H1 (cell line): ENCODE results near the gene HOXA13. TPM values are rescaled to one million over a fixed set of nuclear protein-coding genes. Genes with fewer than 3 reads are reported as not detected.
A peak's percentile ranks its signal among the peaks of the same experiment; 100 is the strongest.

Experiments
- CTCF ChIA-PET: fragments of 300-600 bp; sonication (Branson Sonifier 250); formaldehyde crosslinking; loops from one replicate; lab custom pipeline; 2021; ENCODE audit not compliant: partially characterized antibody; lab: Charles Lee
- POLR2A ChIA-PET: fragments of 300-600 bp; sonication (Branson Sonifier 250); formaldehyde crosslinking; loops from one replicate; lab custom pipeline; 2021; ENCODE audit warnings: inconsistent platforms; ENCODE audit not compliant: partially characterized antibody; lab: Charles Lee
- DNase-seq, 2 experiments: peaks; one replicate each; pipeline versions ENCODE4 v3.0.0 to v3.0.0-alpha.2; 2010 to 2022; ENCODE audit warnings: low spot score in 2 of 2, low read depth in 1 of 2, mixed read lengths in 1 of 2
- FAIRE-seq: peaks from 2 replicates; lab custom pipeline; 2011; peaks lifted over from hg19 to GRCh38; lab: Jason Lieb, UNC
- H2AFZ ChIP-seq: 2 replicates; pipeline ENCODE4 v1.8.1; 2012; ENCODE audit warnings: low read length, inconsistent platforms
- H2AK5ac ChIP-seq: 2 replicates; pipeline ENCODE4 v1.6.1; 2013; ENCODE audit warnings: low read depth, low read length
- H2BK120ac ChIP-seq: replicated peaks from 2 replicates; pipeline ENCODE3; 2013; ENCODE audit warnings: low read depth, low read length, inconsistent platforms
- H2BK12ac ChIP-seq: 2 replicates; pipeline ENCODE4 v1.6.1; 2013; ENCODE audit warnings: low read depth, low read length
- H2BK15ac ChIP-seq: 2 replicates; pipeline ENCODE4 v1.6.1; 2013; ENCODE audit warnings: low read length
- H2BK20ac ChIP-seq: 2 replicates; pipeline ENCODE4 v1.6.1; 2013; ENCODE audit warnings: low read length
- H2BK5ac ChIP-seq: 2 replicates; pipeline ENCODE4 v1.6.1; 2013; ENCODE audit warnings: low read depth, low read length
- H3K14ac ChIP-seq: 2 replicates; pipeline ENCODE4 v1.6.1; 2013; ENCODE audit warnings: inconsistent platforms; ENCODE audit not compliant: insufficient read length
- H3K18ac ChIP-seq: 2 replicates; pipeline ENCODE4 v1.6.1; 2013; ENCODE audit warnings: low read length; ENCODE audit errors: extremely low read depth
- H3K23ac ChIP-seq: 2 replicates; pipeline ENCODE4 v1.6.1; 2013; ENCODE audit warnings: inconsistent platforms; ENCODE audit not compliant: insufficient read length
- H3K23me2 ChIP-seq: 2 replicates; pipeline ENCODE4 v1.6.1; 2013; ENCODE audit warnings: low read depth, low read length
- H3K27ac ChIP-seq: 2 replicates; pipeline ENCODE4 v1.6.1; 2011; ENCODE audit warnings: low read depth, low read length, inconsistent platforms
- H3K27me3 ChIP-seq, 4 experiments: replicated peaks in 1 of 4; 1 replicate in 1 of 4; 2 replicates in 3 of 4; pipeline versions ENCODE4 v1.6.1 to v1.8.1; 2011 to 2013; ENCODE audit warnings: low read length in 3 of 4, mild to moderate bottlenecking in 3 of 4, inconsistent platforms in 2 of 4, mixed read lengths in 2 of 4, moderate library complexity in 1 of 4; ENCODE audit not compliant: control insufficient read depth in 3 of 4, insufficient read depth in 3 of 4; ENCODE audit errors: extremely low read depth in 1 of 4
- H3K36me3 ChIP-seq, 4 experiments: 2 replicates each; pipeline versions ENCODE4 v1.6.1 to v1.8.1; 2011 to 2013; ENCODE audit warnings: mild to moderate bottlenecking in 4 of 4, low read length in 3 of 4, moderate library complexity in 2 of 4, control low read depth in 1 of 4, inconsistent platforms in 1 of 4; ENCODE audit not compliant: insufficient read depth in 4 of 4, control insufficient read depth in 2 of 4
- H3K4ac ChIP-seq: replicated peaks from 2 replicates; pipeline ENCODE3; 2013; ENCODE audit warnings: low read length, low read depth, mixed read lengths, inconsistent platforms; ENCODE audit not compliant: insufficient read length
- H3K4me1 ChIP-seq, 4 experiments: replicated peaks in 1 of 4; 1 replicate in 1 of 4; 2 replicates in 3 of 4; pipeline versions ENCODE4 v1.6.1 to v1.8.1; 2011 to 2013; ENCODE audit warnings: low read length in 3 of 4, inconsistent platforms in 2 of 4, mixed read lengths in 1 of 4; ENCODE audit not compliant: insufficient read depth in 4 of 4, control insufficient read depth in 3 of 4
- H3K4me2 ChIP-seq, 2 experiments: 2 replicates each; pipeline versions ENCODE4 v1.6.1 to v1.8.1; 2011 to 2013; ENCODE audit warnings: low read depth in 2 of 2, low read length in 2 of 2, control low read depth in 1 of 2, inconsistent platforms in 1 of 2, mild to moderate bottlenecking in 1 of 2; ENCODE audit not compliant: insufficient read depth in 1 of 2
- H3K4me3 ChIP-seq, 4 experiments: fragments of 200-600, 300-600 bp in 1 of 4; sonication (generic), shearing (Covaris generic), sonication (Bioruptor Twin) in 1 of 4; 2 replicates each; pipeline versions ENCODE4 v1.5.1 to v1.8.1; 2011 to 2016; ENCODE audit warnings: low read length in 4 of 4, low read depth in 3 of 4, control low read depth in 2 of 4, inconsistent platforms in 2 of 4, mild to moderate bottlenecking in 2 of 4, mixed read lengths in 1 of 4, moderate library complexity in 1 of 4; ENCODE audit not compliant: insufficient read depth in 2 of 4; ENCODE audit errors: extremely low read depth in 1 of 4
- H3K56ac ChIP-seq: replicated peaks from 2 replicates; pipeline ENCODE3; 2013; ENCODE audit warnings: low read depth, mild to moderate bottlenecking, mixed read lengths, low read length, inconsistent platforms; ENCODE audit not compliant: insufficient read length
- H3K79me1 ChIP-seq: 2 replicates; pipeline ENCODE4 v1.6.1; 2013; ENCODE audit warnings: low read depth, low read length, control low read depth
- H3K79me2 ChIP-seq, 2 experiments: 2 replicates each; pipeline versions ENCODE4 v1.6.1 to v1.8.1; 2012 to 2013; ENCODE audit warnings: low read length in 2 of 2, mild to moderate bottlenecking in 2 of 2, inconsistent platforms in 1 of 2; ENCODE audit not compliant: insufficient read depth in 2 of 2, control insufficient read depth in 1 of 2
- H3K9ac ChIP-seq, 4 experiments: replicated peaks in 1 of 4; 1 replicate in 1 of 4; 2 replicates in 3 of 4; pipeline versions ENCODE4 v1.6.1 to v1.8.1; 2011 to 2013; ENCODE audit warnings: low read depth in 3 of 4, low read length in 3 of 4, control low read depth in 2 of 4, mild to moderate bottlenecking in 2 of 4, moderate library complexity in 2 of 4, inconsistent platforms in 1 of 4; ENCODE audit errors: extremely low read depth in 1 of 4
- H3K9me3 ChIP-seq, 2 experiments: 2 replicates each; pipeline versions ENCODE4 v1.6.1 to v1.8.1; 2012 to 2013; ENCODE audit warnings: mild to moderate bottlenecking in 2 of 2, moderate library complexity in 2 of 2, control low read depth in 1 of 2, inconsistent platforms in 1 of 2, low read depth in 1 of 2, low read length in 1 of 2, mixed read lengths in 1 of 2; ENCODE audit not compliant: insufficient read depth in 2 of 2
- H4K20me1 ChIP-seq, 2 experiments: replicated peaks in 1 of 2; 2 replicates each; pipeline versions ENCODE3 to v1.8.1; 2011 to 2013; ENCODE audit warnings: inconsistent platforms in 2 of 2, low read length in 2 of 2, mild to moderate bottlenecking in 1 of 2; ENCODE audit not compliant: insufficient read depth in 2 of 2, control insufficient read depth in 1 of 2
- H4K5ac ChIP-seq: 2 replicates; pipeline ENCODE4 v1.6.1; 2013; ENCODE audit warnings: low read length, low read depth, mixed read lengths, inconsistent platforms; ENCODE audit not compliant: insufficient read length
- H4K8ac ChIP-seq: 2 replicates; pipeline ENCODE4 v1.8.0; 2013; ENCODE audit warnings: mild to moderate bottlenecking, moderate library complexity, low read length, inconsistent platforms; ENCODE audit not compliant: insufficient read depth; ENCODE audit errors: extremely low read depth
- H4K91ac ChIP-seq: replicated peaks from 2 replicates; pipeline ENCODE3; 2013; ENCODE audit warnings: low read length, mixed read lengths, inconsistent platforms; ENCODE audit not compliant: insufficient read length
- BRCA1 ChIP-seq: IDR thresholded peaks from 2 replicates; pipeline ENCODE4 v1.6.1; 2012; ENCODE audit warnings: low read depth, low read length, improper control_type of control experiment
- CBX8 ChIP-seq: fragments of 300-800, 300-1000 bp; sonication (generic); IDR thresholded peaks from 2 replicates; pipeline ENCODE4 v1.7.1; 2016; ENCODE audit warnings: low read depth, low read length, borderline replicate concordance
- HDAC6 ChIP-seq: IDR thresholded peaks from one replicate; pipeline ENCODE4 v1.7.1; 2012; ENCODE audit warnings: low read depth, mild to moderate bottlenecking, inconsistent platforms, low read length, moderate library complexity
- KDM1A ChIP-seq: fragments of 200-600, 300-600 bp; sonication (generic); IDR thresholded peaks from 2 replicates; pipeline ENCODE4 v1.7.1; 2016; ENCODE audit warnings: mild to moderate bottlenecking, low read length, borderline replicate concordance
- PHF8 ChIP-seq: fragments of 200-600 bp; sonication (generic); conservative IDR thresholded peaks from 2 replicates; pipeline ENCODE4 v1.7.1; 2012; ENCODE audit warnings: low read depth, mild to moderate bottlenecking, inconsistent platforms, low read length, moderate library complexity
- RNF2 ChIP-seq: fragments of 200-900, 300-1000 bp; sonication (generic); IDR thresholded peaks from 2 replicates; pipeline ENCODE4 v1.7.1; 2016; ENCODE audit warnings: borderline replicate concordance, low read depth, mild to moderate bottlenecking, antibody characterized with exemption, low read length; ENCODE audit not compliant: poor library complexity, severe bottlenecking; ENCODE audit errors: missing control alignments
- SIX5 ChIP-seq: IDR thresholded peaks from 2 replicates; pipeline ENCODE4 v1.6.1; 2011; ENCODE audit warnings: mild to moderate bottlenecking, low read depth, low read length
- SP2 ChIP-seq: IDR thresholded peaks from 2 replicates; pipeline ENCODE4 v1.6.1; 2012; ENCODE audit warnings: mild to moderate bottlenecking, low read length, inconsistent platforms
- SRF ChIP-seq: IDR thresholded peaks from 2 replicates; pipeline ENCODE4 v1.6.1; 2011; ENCODE audit warnings: mild to moderate bottlenecking, low read depth, low read length, moderate library complexity
- SUZ12 ChIP-seq: fragments of 200-600 bp; sonication (generic); IDR thresholded peaks from 2 replicates; pipeline ENCODE4 v1.6.1; 2012; ENCODE audit warnings: mild to moderate bottlenecking, inconsistent platforms, low read length, moderate library complexity, mixed read lengths
- TBP ChIP-seq: IDR thresholded peaks from 2 replicates; pipeline ENCODE4 v1.6.1; 2011; ENCODE audit warnings: low read depth, low read length, improper control_type of control experiment
- TCF12 ChIP-seq: IDR thresholded peaks from 2 replicates; pipeline ENCODE4 v1.6.1; 2011; ENCODE audit warnings: low read depth, mild to moderate bottlenecking, low read length
- WGBS, 2 experiments: shearing (Covaris generic) in 1 of 2; methylation state at CpG; one replicate each; pipeline versions ENCODE4 v1.1.6 to v1.1.7; 2013 to 2015; ENCODE audit warnings: low lambda C conversion rate in 2 of 2, mixed read lengths in 2 of 2, inconsistent platforms in 1 of 2, low coverage in 1 of 2, missing lambda C conversion rate in 1 of 2; ENCODE audit not compliant: insufficient replicate concordance in 2 of 2, insufficient coverage in 1 of 2, insufficient read length in 1 of 2; ENCODE audit errors: extremely low coverage in 1 of 2, missing lambda C conversion rate in 1 of 2; 5-methylcytosine and 5-hydroxymethylcytosine counted together
- polyA plus RNA-seq, 7 experiments: library from polyadenylated mRNA; depleted of rRNA in 3 of 7; stranded (reverse) in 5 of 7; unstranded in 2 of 7; fragments of >200 nt in 5 of 7; fragments of 200-250 nt in 2 of 7; gene quantifications; 1 replicate in 5 of 7; 2 replicates in 1 of 7; 4 replicates in 1 of 7; pipeline versions ENCODE4 v1.2.1 to v1.2.3, GENCODE V29; 2011 to 2013; ENCODE audit warnings: missing spikeins in 2 of 7, mixed read lengths in 2 of 7
- total RNA-seq: library from RNA; stranded (reverse); fragmentation: NEBNext Ultra II Directional; extraction: Animal tissue kit (Norgen Biotek cat#: 25700); gene quantifications from 2 replicates; pipeline ENCODE4 v1.2.1, GENCODE V29; 2021

Gene HOXA13
- total and polyA plus RNA-seq, 2 of the 8 experiments (the other 6 are each of a cell fraction or from before 2014, with no cell fraction given), result not detected

DNA sequence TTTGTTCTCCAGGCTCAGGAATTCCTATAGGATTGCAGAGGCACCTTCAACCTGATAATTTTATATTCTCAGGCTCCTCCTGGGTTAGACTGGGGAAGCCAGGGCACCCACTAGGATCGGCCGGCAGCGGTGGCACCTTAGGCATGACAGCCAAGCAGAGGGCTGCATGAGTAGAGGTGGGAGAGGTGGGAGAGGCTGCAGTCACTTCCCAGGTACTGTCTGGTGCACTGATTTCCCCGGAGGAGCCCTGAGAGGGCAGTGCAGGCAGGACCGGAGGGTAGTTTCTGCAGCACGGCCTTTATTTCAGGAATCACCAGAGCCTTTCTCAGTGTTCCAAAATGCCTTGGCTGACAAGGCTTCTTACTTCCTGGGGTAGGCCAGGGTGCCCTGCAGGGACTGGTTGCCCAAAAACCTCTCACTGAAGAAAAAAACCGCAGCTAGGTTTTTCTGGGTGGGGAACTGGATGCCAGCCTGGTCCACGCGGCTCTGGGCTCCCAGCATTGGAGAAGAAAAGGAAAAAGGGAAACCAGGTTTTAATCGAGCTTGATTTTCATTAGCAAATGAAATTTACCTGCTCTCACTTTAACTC is 3.6 kb upstream of the HOXA13 start:
- peaks cover 97 to 100% (median 100%) of the 10 kb centered on the region in 4 experiments for H3K27me3 ChIP-seq
- no peaks in the 10 kb centered on the region; the same call in 1 of the 2 replicates for H3K23me2 ChIP-seq
- H2AK5ac ChIP-seq, result no peak overlapping the region
- no peak overlapping the region for H2BK120ac ChIP-seq
- H2AFZ ChIP-seq, result no peak overlapping the region
- H3K9ac ChIP-seq, result no peak overlapping the region
- peaks cover 33 to 49% of the 10 kb centered on the region in 2 experiments for H4K20me1 ChIP-seq
- H4K91ac ChIP-seq, result no peak overlapping the region
- H3K4ac ChIP-seq, result no peak overlapping the region
- no peaks in the 10 kb centered on the region; a peak in 1 of 4 replicates for H3K9me3 ChIP-seq
- H3K4me2 ChIP-seq, result no peak overlapping the region
- no peak overlapping the region for H2BK12ac ChIP-seq
- H2BK5ac ChIP-seq, result no peak overlapping the region
- WGBS, 2 experiments, result 39% methylated on average over 10 of the region's 10 CpGs; no CpG with 5 or more reads in 1 of the 2 experiments
- H3K27ac ChIP-seq, result no peak overlapping the region
- H3K36me3 ChIP-seq, result peaks cover 0 to 16% (median 0%) of the 10 kb centered on the region in 4 experiments; a peak in 1 of 8 replicates
- H3K18ac ChIP-seq, result no peak overlapping the region
- ChIA-PET POLR2A (no interaction called here), CTCF (interaction anchor here (0.9 to 2.1 kb wide), 6 partner anchors 10 to 47 kb away, joined by 3 to 6 read pairs (median 4); partner anchors contain the start of gene HOXA11)
- H3K23ac ChIP-seq, result no peak overlapping the region
- no peaks in the 10 kb centered on the region; the same call in 1 of the 2 replicates for H3K79me1 ChIP-seq
- no peak overlapping the region for H3K14ac ChIP-seq
- no peak overlapping the region for H4K5ac ChIP-seq
- H3K79me2 ChIP-seq, result no peaks in the 10 kb centered on the region
- H2BK15ac ChIP-seq, result peak overlapping the region; percentile 16; the same call in 1 of the 2 replicates
- peak in 1 of 2 experiments; percentile 42 for DNase-seq
- no peak overlapping the region for H4K8ac ChIP-seq
- no peak overlapping the region for H2BK20ac ChIP-seq
- no peak overlapping the region for H3K56ac ChIP-seq
- no peak overlapping the region for H3K4me3 ChIP-seq
- no peak for FAIRE-seq
- H3K4me1 ChIP-seq, result peaks cover 0 to 8% (median 4%) of the 10 kb centered on the region in 4 experiments; a peak in 6 of 7 replicates
- peak; percentile 81 for TF ChIP-seq SUZ12
- TF ChIP-seq SIX5, result no peak
- TF ChIP-seq PHF8, result no peak
- TF ChIP-seq RNF2, result peak; percentile 74
- no peak for TF ChIP-seq BRCA1
- no peak for TF ChIP-seq TCF12
- TF ChIP-seq KDM1A, result no peak
- TF ChIP-seq HDAC6, result no peak
- TF ChIP-seq SRF, result no peak
- TF ChIP-seq TBP, result no peak
- no peak for TF ChIP-seq CBX8
- TF ChIP-seq SP2, result no peak
